Effector memory CD4-positive, alpha-beta T cell (primary cell): ENCODE measurements around the gene LGALS12.
A peak's percentile ranks its signal among the peaks of the same experiment; 100 is the strongest.

Experiments
- DNase-seq, 3 donors: peaks; one replicate each; pipeline ENCODE4 v3.0.0-alpha.2; 2020
- H3K27ac ChIP-seq: 2 replicates; pipeline ENCODE4 v1.7.0; 2013; ENCODE audit warnings: mild to moderate bottlenecking, low read length, moderate library complexity; ENCODE audit not compliant: insufficient read depth, poor library complexity, severe bottlenecking
- H3K27me3 ChIP-seq: replicated peaks from 2 replicates; pipeline ENCODE4 v1.7.0; 2013; ENCODE audit warnings: mild to moderate bottlenecking, low read length; ENCODE audit not compliant: insufficient read depth, control insufficient read depth, poor library complexity, severe bottlenecking
- H3K36me3 ChIP-seq: 2 replicates; pipeline ENCODE4 v1.7.0; 2013; ENCODE audit warnings: mild to moderate bottlenecking, low read length, moderate library complexity; ENCODE audit not compliant: control insufficient read depth, insufficient read depth
- H3K4me1 ChIP-seq: 2 replicates; pipeline ENCODE4 v1.7.0; 2013; ENCODE audit warnings: low read length, mild to moderate bottlenecking; ENCODE audit not compliant: control insufficient read depth, insufficient read depth, poor library complexity, severe bottlenecking
- H3K4me3 ChIP-seq: 2 replicates; pipeline ENCODE4 v1.7.0; 2013; ENCODE audit warnings: low read length, low read depth, mild to moderate bottlenecking; ENCODE audit not compliant: insufficient read depth, poor library complexity, severe bottlenecking
- H3K9me3 ChIP-seq: 2 replicates; pipeline ENCODE4 v1.7.0; 2013; ENCODE audit warnings: mild to moderate bottlenecking, low read length, moderate library complexity; ENCODE audit not compliant: control insufficient read depth
- total RNA-seq, 3 donors: gene quantifications; one replicate each; lab custom pipeline; 2026; lab: John Stamatoyannopoulos, UW

LGALS12 gene
- total RNA-seq: 0 reads per million in 3 donors

- DNase-seq: no peak
- no peaks in the 10 kb centered on the region for H3K27me3 ChIP-seq
- no peak within 1 kb of the TSS for H3K27ac ChIP-seq
- H3K36me3 ChIP-seq: no peaks in the 10 kb centered on the region
- no peak within 1 kb of the TSS for H3K4me3 ChIP-seq
- H3K4me1 ChIP-seq: peaks cover 10% of the 10 kb centered on the region
- H3K9me3 ChIP-seq: no peaks in the 10 kb centered on the region
Measured at GRCh38 chr11:63505857-63506528, at the start of gene LGALS12. LGALS12 (plus strand) TSS chr11:63506084; CDS start chr11:63506459, 375 bp downstream.

- peaks cover 3% of the 10 kb centered on the region for H3K27me3 ChIP-seq
- H3K36me3 ChIP-seq: no peaks in the 10 kb centered on the region
- no peak overlapping the region for H3K4me3 ChIP-seq
- no peak overlapping the region for H3K27ac ChIP-seq
- H3K4me1 ChIP-seq: no peaks in the 10 kb centered on the region
- DNase-seq: no peak
- no peaks in the 10 kb centered on the region for H3K9me3 ChIP-seq
Measured at GRCh38 chr11:63459586-63459985, 46.3 kb upstream of the LGALS12 start.

- Histone ChIP-seq H3K27ac (no peak overlapping the region), H3K9me3 (no peaks in the 10 kb centered on the region), H3K36me3 (no peaks in the 10 kb centered on the region), H3K4me1 (no peaks in the 10 kb centered on the region), H3K4me3 (no peak overlapping the region), H3K27me3 (peaks cover 3% of the 10 kb centered on the region)
- no peak for DNase-seq
Measured at GRCh38 chr11:63462137-63462536, 43.7 kb upstream of the LGALS12 start.

GRCh38 chr11:63470311-63470710, 35.6 kb upstream of the LGALS12 start:
- no peak for DNase-seq
- Histone ChIP-seq H3K36me3 (no peaks in the 10 kb centered on the region), H3K4me3 (no peak overlapping the region), H3K27me3 (no peaks in the 10 kb centered on the region), H3K9me3 (no peaks in the 10 kb centered on the region), H3K4me1 (no peaks in the 10 kb centered on the region), H3K27ac (no peak overlapping the region)

GRCh38 chr11:63472372-63472771, 33.5 kb upstream of the LGALS12 start:
- DNase-seq: no peak
- Histone ChIP-seq H3K36me3 (no peaks in the 10 kb centered on the region), H3K4me3 (no peak overlapping the region), H3K9me3 (no peaks in the 10 kb centered on the region), H3K4me1 (no peaks in the 10 kb centered on the region), H3K27ac (no peak overlapping the region), H3K27me3 (no peaks in the 10 kb centered on the region)

DNA sequence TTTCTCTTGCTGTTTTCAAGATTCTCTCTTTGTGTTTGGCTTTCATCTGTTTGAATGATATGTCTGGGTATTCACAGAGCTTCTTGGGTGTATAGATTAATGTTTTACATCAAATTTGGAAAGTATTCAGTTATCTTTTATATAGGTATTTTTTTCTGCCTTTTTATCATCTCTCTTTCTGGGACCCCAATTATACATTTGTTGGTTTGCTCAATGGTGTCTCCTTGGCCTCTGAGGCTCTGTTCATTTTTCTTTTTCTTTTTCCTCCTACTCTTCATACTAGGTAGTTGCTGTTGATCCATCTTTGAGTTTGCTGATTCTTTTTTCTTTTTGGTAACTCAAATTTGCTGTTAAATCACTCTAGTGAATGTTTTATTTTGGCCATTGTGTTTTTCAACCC, 29.3 kb upstream of the LGALS12 start:
- no peak for DNase-seq
- H3K27me3 ChIP-seq: no peaks in the 10 kb centered on the region
- no peaks in the 10 kb centered on the region for H3K36me3 ChIP-seq
- H3K4me3 ChIP-seq: no peak overlapping the region
- H3K27ac ChIP-seq: no peak overlapping the region
- H3K4me1 ChIP-seq: no peaks in the 10 kb centered on the region
- no peaks in the 10 kb centered on the region for H3K9me3 ChIP-seq

DNA sequence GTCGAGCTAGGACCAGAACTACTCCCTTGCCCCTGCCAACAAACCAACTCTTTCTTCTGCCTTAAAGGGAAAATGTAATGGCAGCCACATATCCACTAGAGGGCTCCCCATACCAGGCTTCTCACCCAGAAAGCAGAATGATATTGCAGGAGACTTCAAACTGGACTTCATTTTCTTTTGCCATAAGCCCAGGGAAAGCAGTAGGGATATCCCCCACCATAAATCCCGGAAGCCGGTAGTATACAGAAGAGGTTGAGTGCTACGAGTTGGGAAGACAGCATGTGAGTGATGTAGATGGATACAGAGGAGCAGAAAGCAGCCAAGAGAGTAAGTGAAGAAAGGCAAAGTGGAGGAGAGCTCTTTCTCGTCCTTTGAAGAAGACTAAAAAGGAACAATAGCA, 27.0 kb upstream of the LGALS12 start:
- no peaks in the 10 kb centered on the region for H3K27me3 ChIP-seq
- no peaks in the 10 kb centered on the region for H3K9me3 ChIP-seq
- no peaks in the 10 kb centered on the region for H3K36me3 ChIP-seq
- DNase-seq: peak; percentile 22 to 29 (median 25)
- H3K27ac ChIP-seq: no peak overlapping the region
- H3K4me3 ChIP-seq: no peak overlapping the region
- H3K4me1 ChIP-seq: no peaks in the 10 kb centered on the region

DNA sequence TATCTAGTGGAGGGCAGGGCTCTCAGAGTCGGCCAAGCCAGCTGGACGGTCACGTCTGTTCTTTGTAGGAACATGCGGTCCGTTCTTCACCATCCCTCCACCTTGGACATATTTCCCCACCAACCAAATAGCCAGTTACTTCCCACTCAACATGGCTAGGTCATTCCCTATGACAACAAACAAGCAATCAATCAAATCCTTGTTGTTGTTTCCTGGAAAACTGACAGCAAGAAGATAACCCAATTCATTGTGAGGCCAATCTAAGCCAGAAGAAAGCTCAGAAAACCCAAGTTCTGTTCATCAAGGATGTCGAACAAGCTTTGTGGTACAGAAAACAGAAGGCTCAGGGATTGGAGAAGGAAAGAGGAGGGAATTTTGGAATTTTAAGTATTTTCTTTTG, 25.8 kb upstream of the LGALS12 start:
- no peak for DNase-seq
- Histone ChIP-seq H3K9me3 (no peaks in the 10 kb centered on the region), H3K4me3 (no peak overlapping the region), H3K27me3 (no peaks in the 10 kb centered on the region), H3K4me1 (no peaks in the 10 kb centered on the region), H3K36me3 (no peaks in the 10 kb centered on the region), H3K27ac (no peak overlapping the region)

DNA sequence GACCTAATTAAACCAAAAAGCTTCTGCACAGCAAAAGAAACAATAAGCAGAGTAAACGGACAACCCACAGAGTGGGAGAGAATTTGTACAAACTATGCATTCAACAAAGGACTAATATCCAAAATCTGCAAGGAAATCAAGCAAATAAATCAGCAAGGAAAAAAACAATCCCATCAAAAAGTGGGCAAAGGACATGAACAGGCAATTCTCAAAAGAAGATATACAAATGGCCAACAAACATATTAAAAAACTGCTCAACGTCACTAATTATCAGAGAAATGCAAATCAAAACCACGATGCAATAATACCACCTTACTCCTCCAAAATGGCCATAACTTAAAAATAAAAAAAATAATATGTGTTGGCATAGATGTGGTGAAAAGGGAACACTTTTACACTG, 20.1 kb upstream of the LGALS12 start:
- H3K27ac ChIP-seq: no peak overlapping the region
- DNase-seq: no peak
- no peaks in the 10 kb centered on the region for H3K27me3 ChIP-seq
- H3K36me3 ChIP-seq: no peaks in the 10 kb centered on the region
- H3K9me3 ChIP-seq: no peaks in the 10 kb centered on the region
- H3K4me3 ChIP-seq: no peak overlapping the region
- no peaks in the 10 kb centered on the region for H3K4me1 ChIP-seq

- H3K9me3 ChIP-seq: no peaks in the 10 kb centered on the region
- no peak overlapping the region for H3K27ac ChIP-seq
- H3K36me3 ChIP-seq: no peaks in the 10 kb centered on the region
- DNase-seq: no peak
- no peak overlapping the region for H3K4me3 ChIP-seq
- no peaks in the 10 kb centered on the region for H3K27me3 ChIP-seq
- peaks cover 8% of the 10 kb centered on the region for H3K4me1 ChIP-seq
Measured at GRCh38 chr11:63488789-63489188, 17.1 kb upstream of the LGALS12 start.
